Measurements from ENCODE around the gene CACNA2D1.
A peak's percentile ranks its signal among the peaks of the same experiment; 100 is the strongest.
"Not testable (repeated sequence)": the region's sequence is repeated elsewhere in the genome, so short reads cannot be mapped to it uniquely, and the experiment has no call there.

CACNA2D1 gene

GRCh38 chr7:82039621-82040020 is 404.0 kb downstream of the CACNA2D1 start:
- no peak for DNase-seq (ENCODE audit: low spot score)

- DNase-seq (ENCODE audit: low spot score), result peak; percentile 62
Measured at GRCh38 chr7:82036146-82036886, 407.3 kb downstream of the CACNA2D1 start.

GRCh38 chr7:82035456-82035855 is 408.1 kb downstream of the CACNA2D1 start:
- no peak for DNase-seq (ENCODE audit: low spot score)

DNA sequence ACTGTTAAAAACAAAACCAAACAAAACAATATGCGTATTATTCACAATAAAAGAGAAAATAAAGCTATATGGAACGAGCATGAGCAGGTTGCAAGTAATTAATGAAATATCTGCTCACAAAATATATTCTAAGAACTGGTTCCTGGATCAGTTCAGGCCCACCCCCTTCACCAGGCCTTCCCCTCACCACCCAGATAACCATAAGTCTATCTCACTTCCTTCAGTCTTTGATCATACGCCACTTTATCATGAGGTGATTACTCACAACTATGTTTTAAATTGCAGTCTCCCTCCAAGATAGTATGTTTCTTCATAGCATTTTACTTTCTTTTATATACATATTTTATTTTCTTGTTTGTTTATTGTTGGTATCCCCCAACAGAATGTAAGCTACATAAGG is 410.7 kb downstream of the CACNA2D1 start:
- no peak for DNase-seq (ENCODE audit: low spot score)

DNA sequence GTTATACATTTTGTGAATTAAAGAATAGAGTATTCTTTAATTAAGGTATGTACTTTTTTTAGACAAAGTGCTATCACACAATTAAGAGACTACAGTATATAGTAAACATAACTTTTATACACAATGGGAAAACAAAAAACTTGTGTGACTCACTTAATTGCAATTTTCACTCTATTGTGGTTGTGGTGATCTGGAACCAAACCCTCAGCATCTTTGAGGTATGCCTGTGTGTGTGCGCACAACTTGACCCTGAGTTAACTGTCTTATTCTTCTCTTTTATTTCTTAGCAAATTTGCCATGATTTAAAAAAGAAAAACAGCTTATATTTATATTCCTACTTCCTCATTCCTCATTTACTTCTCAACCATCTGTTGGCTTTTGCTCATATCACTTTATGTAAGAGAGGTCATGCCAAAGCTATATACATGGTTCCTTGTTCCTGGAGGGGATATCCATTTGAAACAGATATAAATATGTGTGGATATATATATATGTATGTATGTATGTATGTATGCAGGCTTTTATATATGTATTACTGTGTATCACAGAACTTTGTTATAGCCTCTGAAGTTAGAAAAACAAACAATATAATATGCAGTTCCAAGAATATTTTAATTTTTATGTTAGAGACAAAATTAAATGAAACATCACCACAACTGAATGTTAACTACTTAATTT is 414.2 kb downstream of the CACNA2D1 start:
- DNase-seq (ENCODE audit: low spot score), result no peak

DNA sequence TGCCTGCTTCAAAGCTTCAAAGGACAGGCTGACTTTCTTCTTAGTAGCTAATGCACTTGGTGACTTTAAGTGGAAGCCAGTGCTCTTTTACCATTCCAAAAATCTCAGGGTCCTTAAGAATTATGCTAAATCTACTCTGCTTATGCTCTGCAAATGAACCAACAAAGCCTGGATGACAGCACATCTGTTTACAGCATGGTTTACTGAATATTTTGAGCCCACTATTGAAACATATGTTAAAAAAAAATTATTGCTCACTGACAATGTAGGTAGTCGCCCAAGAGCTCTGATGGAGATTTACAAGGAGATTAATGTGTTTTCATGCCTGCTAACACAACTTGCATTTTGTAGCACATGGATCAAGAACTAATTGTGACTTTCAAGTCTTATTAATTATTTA is 415.5 kb downstream of the CACNA2D1 start:
- no peak for DNase-seq (ENCODE audit: low spot score)

DNA sequence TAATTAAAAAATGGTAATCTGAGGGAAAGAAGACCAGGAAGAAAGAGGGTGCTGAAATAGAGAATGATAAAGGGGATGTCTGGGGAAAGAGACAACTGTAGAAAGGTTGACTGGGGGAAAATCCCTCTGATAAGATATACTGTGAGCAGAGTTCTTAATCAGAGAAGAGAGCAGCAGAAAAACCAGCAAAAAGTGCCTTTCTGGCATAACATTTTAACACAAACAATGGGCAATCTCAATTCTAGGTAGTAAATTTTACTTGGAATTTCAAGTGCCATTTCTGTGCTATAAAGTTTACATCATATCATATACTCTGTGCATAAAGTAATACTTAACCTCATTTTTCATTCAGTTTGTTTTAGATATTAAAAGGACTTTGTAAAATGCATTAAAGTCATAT is 421.9 kb downstream of the CACNA2D1 start:
- DNase-seq (ENCODE audit: low spot score), result no peak

DNA sequence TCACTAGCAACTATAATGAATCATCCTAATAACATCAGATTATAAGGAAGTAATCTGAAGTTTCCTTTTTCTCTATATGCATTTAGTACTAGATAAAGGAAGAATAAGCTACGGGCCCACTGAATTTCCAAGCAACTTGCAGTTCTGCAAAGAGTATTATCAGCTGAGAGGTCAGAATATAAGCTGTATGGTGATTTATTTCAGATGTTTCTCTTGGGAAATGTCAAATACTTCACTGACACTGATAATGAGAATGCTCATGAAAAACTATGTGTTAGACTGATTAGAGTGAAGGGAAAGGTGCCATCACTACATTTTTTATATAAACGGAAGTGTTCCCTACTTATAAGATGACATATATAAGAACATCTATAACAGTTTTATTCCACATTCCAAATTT is 422.5 kb downstream of the CACNA2D1 start:
- DNase-seq (ENCODE audit: low spot score), result no peak

GRCh38 chr7:82019551-82020475 is 423.8 kb downstream of the CACNA2D1 start:
- DNase-seq (ENCODE audit: low spot score), result no peak

DNA sequence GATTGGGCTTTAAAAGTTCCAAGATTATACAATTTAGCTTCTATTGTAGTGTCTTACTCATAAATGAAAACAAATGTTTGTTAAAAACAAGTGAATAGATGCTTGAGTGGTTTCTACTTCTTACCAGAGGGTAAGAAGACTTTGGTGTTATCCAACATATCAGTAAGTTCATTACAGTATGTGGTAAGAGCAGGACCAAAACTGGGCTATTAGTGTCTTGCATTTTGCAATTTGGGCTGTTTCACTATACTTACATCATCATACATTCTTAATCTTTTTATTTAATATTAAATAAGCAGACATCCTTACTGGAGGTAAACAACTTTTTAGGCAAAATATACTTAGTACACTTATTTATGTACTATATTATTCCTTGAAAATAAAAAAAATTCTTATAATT is 425.4 kb downstream of the CACNA2D1 start:
- peak; percentile 8 for DNase-seq (ENCODE audit: low spot score)

GRCh38 chr7:82017334-82017943 is 426.1 kb downstream of the CACNA2D1 start:
- DNase-seq (ENCODE audit: low spot score), result peak; percentile 36

DNA sequence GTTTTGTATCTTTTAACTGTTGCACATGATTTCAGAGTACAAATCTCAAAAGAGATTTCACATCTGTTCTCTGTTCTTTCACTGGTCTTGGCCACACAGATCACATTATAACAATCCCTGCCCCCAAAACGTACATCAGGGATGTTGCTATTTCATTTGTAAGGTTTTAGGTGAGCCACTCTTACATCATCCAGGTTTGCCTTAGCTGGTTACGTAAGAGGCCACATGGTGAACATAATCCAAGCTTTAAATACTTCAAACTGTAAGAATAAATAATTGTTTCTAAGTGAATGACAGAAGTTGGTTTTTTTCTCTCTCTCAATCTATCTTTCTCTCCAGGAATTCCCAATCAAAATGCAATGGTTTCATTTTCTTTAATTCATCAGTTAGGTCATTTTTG is 427.8 kb downstream of the CACNA2D1 start:
- DNase-seq (ENCODE audit: low spot score), result no peak

DNA sequence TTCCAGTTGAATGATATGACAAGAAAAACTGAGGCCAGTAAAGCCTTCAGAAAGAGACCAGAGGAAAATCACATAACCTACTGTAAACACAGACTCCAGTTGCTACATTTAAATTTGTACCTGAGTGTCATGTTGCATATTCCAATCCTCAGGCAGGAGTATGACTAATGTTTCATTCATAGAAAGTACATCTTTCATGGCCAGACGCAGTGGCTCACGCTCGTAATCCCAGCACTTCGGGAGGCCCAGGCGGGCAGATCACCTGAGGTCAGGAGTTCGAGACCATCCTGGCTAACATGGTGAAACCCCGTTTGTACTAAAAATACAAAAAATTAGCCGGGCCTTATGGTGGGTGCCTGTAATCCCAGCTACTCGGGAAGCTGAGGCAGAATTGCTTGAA is 429.0 kb downstream of the CACNA2D1 start:
- not testable (repeated sequence) for DNase-seq (ENCODE audit: low spot score)

DNA sequence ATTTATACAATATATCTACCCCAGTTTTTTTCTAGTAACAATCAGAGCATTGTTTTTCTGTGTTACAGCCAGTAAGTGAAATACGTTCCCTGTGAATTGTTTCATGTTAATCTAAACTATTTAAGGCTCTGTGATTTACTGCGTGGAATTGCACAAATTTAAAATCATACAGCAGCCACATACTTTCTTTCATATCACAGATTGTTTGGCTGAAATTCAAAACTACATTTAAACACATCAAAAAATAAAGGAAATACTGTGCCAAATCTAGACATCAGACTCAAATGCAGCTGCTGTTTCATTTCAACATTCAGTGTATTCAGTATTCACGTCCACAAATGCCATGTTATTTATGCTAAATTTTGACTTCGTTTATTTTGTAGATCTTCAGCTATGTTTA is 431.1 kb downstream of the CACNA2D1 start:
- DNase-seq (ENCODE audit: low spot score), result no peak

GRCh38 chr7:82010416-82010815 is 433.2 kb downstream of the CACNA2D1 start:
- no peak for DNase-seq (ENCODE audit: low spot score)

- no peak for DNase-seq (ENCODE audit: low spot score)
Measured at GRCh38 chr7:82007315-82007714, 436.3 kb downstream of the CACNA2D1 start.

DNA sequence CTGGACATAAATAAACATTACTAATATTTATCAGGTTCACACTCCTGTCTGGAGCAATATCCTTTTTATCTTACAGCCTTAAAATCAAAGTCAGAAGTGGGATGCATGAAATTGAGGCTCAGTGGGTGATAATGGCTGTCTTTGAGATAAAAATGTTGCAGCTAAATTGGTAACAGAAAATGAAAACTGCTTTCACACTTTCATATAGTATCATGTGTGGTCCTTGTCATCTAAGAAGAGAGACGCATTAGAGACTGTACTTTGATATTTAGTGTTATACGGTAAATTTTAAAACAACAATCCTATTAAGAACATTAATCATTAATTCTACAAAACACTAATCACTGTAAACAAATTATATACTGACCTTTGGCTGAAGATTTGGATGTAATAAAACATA is 438.5 kb downstream of the CACNA2D1 start:
- DNase-seq (ENCODE audit: low spot score), result no peak

GRCh38 chr7:81993186-81993585 is 450.4 kb downstream of the CACNA2D1 start:
- no peak for DNase-seq (ENCODE audit: low spot score)

- DNase-seq (ENCODE audit: low spot score), result peak; percentile 10
Measured at GRCh38 chr7:81990395-81990794, 453.2 kb downstream of the CACNA2D1 start.

- no peak for DNase-seq (ENCODE audit: low spot score)
Measured at GRCh38 chr7:81986723-81987470, 456.7 kb downstream of the CACNA2D1 start.

DNA sequence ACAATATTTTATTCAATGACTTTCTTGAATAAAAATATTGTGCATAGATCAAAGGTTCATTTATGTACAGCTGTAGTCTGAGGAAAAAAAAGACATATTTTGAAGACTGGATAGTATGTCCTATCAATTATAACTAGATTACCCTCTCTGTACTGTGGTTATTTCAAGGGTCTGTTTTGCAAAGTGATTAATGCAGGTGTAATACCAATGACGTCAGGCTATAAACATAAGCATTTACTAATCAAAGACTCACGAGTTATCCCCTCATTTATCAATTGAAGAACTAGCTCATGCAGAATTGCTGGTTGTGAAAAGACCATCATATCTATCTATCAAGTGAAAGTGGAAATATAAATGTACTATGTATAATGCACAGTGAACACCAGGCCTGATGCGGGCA is 460.2 kb downstream of the CACNA2D1 start:
- no peak for DNase-seq (ENCODE audit: low spot score)

DNA sequence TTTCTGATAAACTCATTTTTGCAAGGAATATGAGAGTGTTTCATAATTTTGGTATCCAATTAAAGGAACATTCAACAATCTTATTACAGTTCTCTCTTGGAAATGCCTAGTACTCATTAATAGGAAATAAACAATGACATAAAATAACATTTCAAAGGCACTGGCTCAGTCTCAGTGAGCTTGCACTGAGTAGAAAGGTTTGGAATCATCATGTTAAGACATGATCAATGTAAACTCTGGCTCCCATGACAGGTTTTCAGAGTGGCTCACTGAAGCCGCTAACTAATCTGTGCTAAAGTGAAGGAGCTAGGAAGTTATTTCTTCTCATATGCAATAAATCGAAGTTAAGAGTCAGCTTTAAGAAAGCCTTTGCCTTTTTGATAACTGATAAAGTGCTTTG is 470.5 kb downstream of the CACNA2D1 start:
- no peak for DNase-seq (ENCODE audit: low spot score)
